WERI-Rb-1 (cell line): ENCODE results near the gene SLC6A18.
A peak's percentile ranks its signal among the peaks of the same experiment; 100 is the strongest.

Source experiments
- DNase-seq: peaks from one replicate; pipeline ENCODE4 v3.0.0-alpha.2; 2020
- H3K27ac ChIP-seq: fragments of 250-450 bp; sonication (Bioruptor Pico); 2 replicates; pipeline ENCODE4 v1.5.1; 2020; ENCODE audit warnings: mild to moderate bottlenecking, moderate library complexity
- H3K27me3 ChIP-seq: fragments of 250-450 bp; sonication (Bioruptor Pico); 2 replicates; pipeline ENCODE4 v1.5.1; 2021; ENCODE audit warnings: mild to moderate bottlenecking, low read depth, moderate library complexity; ENCODE audit not compliant: insufficient read depth, severe bottlenecking
- H3K36me3 ChIP-seq: fragments of 250-450 bp; sonication (Bioruptor Pico); 2 replicates; pipeline ENCODE4 v1.5.1; 2020; ENCODE audit warnings: mild to moderate bottlenecking, moderate library complexity
- H3K4me3 ChIP-seq: 2 replicates; pipeline ENCODE4 v1.5.1; 2011; ENCODE audit warnings: low read depth, mild to moderate bottlenecking, control low read depth, low read length
- H3K9me3 ChIP-seq: fragments of 250-450 bp; sonication (Bioruptor Pico); 2 replicates; pipeline ENCODE4 v1.5.1; 2021; ENCODE audit warnings: mild to moderate bottlenecking, moderate library complexity; ENCODE audit not compliant: severe bottlenecking
- TF ChIP-seq, protein P1 (sequence below): IDR thresholded peaks from 2 replicates; pipeline ENCODE4 v1.5.1; 2011; ENCODE audit warnings: low read depth, mild to moderate bottlenecking, control low read depth, inconsistent platforms, low read length

Gene SLC6A18

DNA sequence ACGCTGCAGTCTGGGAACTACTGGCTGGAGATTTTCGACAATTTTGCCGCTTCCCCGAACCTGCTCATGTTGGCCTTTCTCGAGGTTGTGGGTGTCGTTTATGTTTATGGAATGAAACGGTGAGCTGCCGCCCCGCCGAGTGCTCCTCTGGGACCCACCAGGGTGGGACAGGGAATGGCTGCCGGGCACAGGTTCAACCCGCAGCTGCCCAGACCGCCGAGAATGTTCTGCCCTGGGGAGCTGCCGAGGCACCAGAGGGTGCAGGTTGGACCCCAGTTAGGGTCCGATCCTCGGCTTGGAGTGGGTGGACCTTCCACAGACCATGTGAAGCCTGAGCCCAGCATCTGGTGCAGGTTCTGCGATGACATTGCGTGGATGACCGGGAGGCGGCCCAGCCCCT is 19.1 kb downstream of the SLC6A18 start:
- Histone ChIP-seq H3K36me3 (no peaks in the 10 kb centered on the region), H3K27ac (no peak overlapping the region), H3K9me3 (peaks cover 5% of the 10 kb centered on the region), H3K27me3 (no peaks in the 10 kb centered on the region), H3K4me3 (no peak overlapping the region)
- TF ChIP-seq, protein P1, sequence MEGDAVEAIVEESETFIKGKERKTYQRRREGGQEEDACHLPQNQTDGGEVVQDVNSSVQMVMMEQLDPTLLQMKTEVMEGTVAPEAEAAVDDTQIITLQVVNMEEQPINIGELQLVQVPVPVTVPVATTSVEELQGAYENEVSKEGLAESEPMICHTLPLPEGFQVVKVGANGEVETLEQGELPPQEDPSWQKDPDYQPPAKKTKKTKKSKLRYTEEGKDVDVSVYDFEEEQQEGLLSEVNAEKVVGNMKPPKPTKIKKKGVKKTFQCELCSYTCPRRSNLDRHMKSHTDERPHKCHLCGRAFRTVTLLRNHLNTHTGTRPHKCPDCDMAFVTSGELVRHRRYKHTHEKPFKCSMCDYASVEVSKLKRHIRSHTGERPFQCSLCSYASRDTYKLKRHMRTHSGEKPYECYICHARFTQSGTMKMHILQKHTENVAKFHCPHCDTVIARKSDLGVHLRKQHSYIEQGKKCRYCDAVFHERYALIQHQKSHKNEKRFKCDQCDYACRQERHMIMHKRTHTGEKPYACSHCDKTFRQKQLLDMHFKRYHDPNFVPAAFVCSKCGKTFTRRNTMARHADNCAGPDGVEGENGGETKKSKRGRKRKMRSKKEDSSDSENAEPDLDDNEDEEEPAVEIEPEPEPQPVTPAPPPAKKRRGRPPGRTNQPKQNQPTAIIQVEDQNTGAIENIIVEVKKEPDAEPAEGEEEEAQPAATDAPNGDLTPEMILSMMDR: no peak
- no peak for DNase-seq

DNA sequence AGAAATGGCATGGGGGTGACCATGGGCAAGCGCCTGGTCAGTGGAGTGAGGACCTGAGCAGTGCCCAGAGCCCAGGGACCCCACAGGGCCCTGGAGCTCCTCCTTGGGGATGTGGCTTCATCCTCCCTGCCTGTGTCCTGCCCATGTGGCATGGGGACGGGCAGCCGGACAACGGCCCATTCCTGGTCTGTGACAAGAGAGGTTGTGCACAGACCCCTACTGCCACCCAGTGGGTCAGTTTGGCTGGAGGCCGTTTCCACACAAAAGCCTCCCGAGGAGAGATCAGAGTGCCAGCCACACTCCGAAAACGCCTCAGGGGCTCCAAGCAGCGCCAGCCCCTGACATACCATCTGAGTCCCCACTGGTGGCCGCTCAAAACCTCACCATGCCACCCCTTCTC is 19.8 kb downstream of the SLC6A18 start:
- TF ChIP-seq, protein P1: peak; percentile 89
- Histone ChIP-seq H3K27me3 (no peaks in the 10 kb centered on the region), H3K36me3 (no peaks in the 10 kb centered on the region), H3K27ac (no peak overlapping the region), H3K9me3 (peaks cover 5% of the 10 kb centered on the region), H3K4me3 (no peak overlapping the region)
- peak; percentile 86 for DNase-seq

DNA sequence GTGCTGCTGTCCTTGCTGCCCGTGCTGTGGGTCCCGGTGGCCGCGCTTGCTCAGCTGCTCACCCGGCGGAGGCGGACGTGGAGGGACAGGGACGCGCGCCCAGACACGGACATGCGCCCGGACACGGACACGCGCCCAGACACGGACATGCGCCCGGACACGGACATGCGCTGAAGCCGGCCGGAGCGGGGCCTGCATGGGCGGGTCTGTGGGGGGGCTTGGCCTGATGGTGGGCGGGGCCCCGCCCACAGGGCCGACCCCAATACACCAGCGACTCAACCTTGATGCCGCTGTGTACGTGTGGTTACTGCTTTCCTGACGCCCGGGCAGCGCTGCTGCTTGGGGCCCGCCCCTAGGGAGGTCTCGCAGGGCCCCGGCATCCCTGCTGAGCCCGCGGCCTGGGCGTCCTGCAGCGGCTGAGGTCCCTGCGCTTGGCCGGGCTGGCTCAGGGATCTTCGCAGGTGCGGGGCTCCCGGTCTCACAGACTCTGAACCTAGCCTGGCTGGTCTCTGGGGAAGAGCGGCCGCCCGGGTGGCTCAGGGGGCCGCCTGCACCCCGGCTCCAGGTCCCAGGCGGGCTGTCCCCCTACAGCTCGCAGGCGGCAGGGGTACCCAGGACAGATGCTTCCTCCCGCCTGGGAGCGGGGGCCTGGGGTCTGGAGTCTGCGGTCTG is 20.9 kb downstream of the SLC6A18 start:
- no peaks in the 10 kb centered on the region for H3K9me3 ChIP-seq
- no peak overlapping the region for H3K27ac ChIP-seq
- TF ChIP-seq, protein P1: no peak
- no peak for DNase-seq
- no peaks in the 10 kb centered on the region for H3K36me3 ChIP-seq
- H3K4me3 ChIP-seq: no peak overlapping the region
- no peaks in the 10 kb centered on the region for H3K27me3 ChIP-seq

DNA sequence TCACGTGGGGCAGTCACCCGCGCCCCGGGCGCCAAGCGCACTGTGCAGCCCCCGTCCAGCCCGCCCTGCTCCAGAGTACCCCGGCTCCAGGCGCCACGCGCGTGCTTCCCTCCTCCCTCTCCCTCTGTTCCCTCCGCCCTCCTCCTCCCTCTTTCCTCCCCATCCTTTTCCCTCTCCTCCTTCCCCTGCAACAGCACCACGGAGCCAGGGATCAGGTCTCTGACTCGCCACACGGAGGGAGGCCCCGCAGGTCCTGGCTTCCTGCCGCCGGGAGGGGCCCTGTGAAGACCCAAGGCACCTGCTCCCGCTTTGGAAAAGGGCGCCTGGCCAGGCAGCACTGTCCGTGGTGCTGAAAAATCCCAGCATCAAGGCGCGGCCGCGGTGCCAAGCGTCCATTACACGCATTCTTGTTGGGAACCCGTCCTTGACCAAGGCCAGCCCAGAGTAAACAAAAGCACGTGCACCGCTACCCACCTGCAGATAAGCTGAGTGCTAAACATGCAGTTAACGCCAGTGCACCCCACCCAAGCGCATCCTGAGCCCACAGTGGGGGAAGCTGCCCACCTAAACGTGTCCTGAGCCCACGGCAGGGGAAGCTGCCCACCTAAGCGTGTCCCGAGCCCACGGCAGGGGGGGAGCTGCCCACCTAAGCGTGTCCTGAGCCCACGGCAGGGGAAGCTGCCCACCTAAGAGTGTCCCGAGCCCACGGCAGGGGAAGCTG is 21.7 kb downstream of the SLC6A18 start:
- H3K27me3 ChIP-seq: no peaks in the 10 kb centered on the region
- TF ChIP-seq, protein P1: no peak

DNA sequence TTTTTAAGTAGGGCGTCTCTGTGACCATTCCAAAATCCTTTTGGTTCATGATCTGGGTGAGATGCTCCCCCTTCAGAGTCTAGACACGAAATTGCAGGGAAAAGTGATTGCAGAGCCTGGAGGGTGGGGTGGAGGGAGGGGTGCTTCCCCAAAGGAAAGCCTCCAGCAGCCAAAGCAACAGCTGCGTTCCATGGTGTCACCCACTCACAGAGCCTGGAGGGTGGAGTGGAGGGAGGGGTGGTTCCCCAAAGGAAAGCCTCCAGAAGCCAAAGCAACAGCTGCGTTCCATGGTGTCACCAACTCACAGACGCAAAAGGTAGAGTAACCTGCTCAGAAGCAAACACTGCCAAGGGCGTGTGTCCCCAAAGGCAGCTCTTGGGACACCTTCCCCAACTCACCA is 22.6 kb downstream of the SLC6A18 start:
- TF ChIP-seq, protein P1: no peak

More for the DNA sequence above, 21.7 kb downstream of the SLC6A18 start:
- Histone ChIP-seq H3K27ac (no peak overlapping the region), H3K9me3 (no peaks in the 10 kb centered on the region), H3K4me3 (no peak overlapping the region), H3K36me3 (no peaks in the 10 kb centered on the region)
- DNase-seq: no peak

More for the DNA sequence above, 22.6 kb downstream of the SLC6A18 start:
- H3K27ac ChIP-seq: no peak overlapping the region
- no peaks in the 10 kb centered on the region for H3K36me3 ChIP-seq
- H3K4me3 ChIP-seq: no peak overlapping the region
- DNase-seq: no peak
- H3K9me3 ChIP-seq: no peaks in the 10 kb centered on the region
- no peaks in the 10 kb centered on the region for H3K27me3 ChIP-seq
